H1 (cell line): ENCODE measurements around the gene GMPPA.

Experiments used
- CREB1 ChIP-seq: IDR thresholded peaks from 2 replicates; pipeline ENCODE4 v1.6.1; 2012; ENCODE audit warnings: inconsistent platforms
- EZH2 ChIP-seq: fragments of 200-600 bp; sonication (generic); IDR thresholded peaks from 2 replicates; pipeline ENCODE4 v1.7.1; 2012; ENCODE audit warnings: low read depth, mild to moderate bottlenecking, moderate library complexity, low read length, inconsistent platforms; ENCODE audit not compliant: severe bottlenecking
- FOSL1 ChIP-seq: IDR thresholded peaks from 2 replicates; pipeline ENCODE4 v1.6.1; 2011; ENCODE audit warnings: mild to moderate bottlenecking, low read depth, low read length, moderate library complexity; ENCODE audit not compliant: insufficient read depth
- GTF2F1 ChIP-seq: IDR thresholded peaks from 2 replicates; pipeline ENCODE4 v1.6.1; 2012; ENCODE audit warnings: low read depth, low read length, improper control_type of control experiment, borderline replicate concordance
- SRF ChIP-seq: IDR thresholded peaks from 2 replicates; pipeline ENCODE4 v1.6.1; 2011; ENCODE audit warnings: mild to moderate bottlenecking, low read depth, low read length, moderate library complexity
- TEAD4 ChIP-seq: IDR thresholded peaks from 2 replicates; pipeline ENCODE4 v1.6.1; 2012; ENCODE audit warnings: low read depth, low read length, inconsistent platforms, mixed read lengths
- TF ChIP-seq, protein P1 (sequence below), 3 experiments: IDR thresholded peaks; 1 replicate in 2 of 3; 2 replicates in 1 of 3; pipeline versions ENCODE4 v1.5.1 to v1.6.1; 2011; ENCODE audit warnings: low read length in 3 of 3, mild to moderate bottlenecking in 3 of 3, inconsistent platforms in 2 of 3, low read depth in 1 of 3, moderate library complexity in 1 of 3; ENCODE audit not compliant: insufficient read depth in 1 of 3; ENCODE audit errors: control extremely low read depth in 1 of 3

DNA sequence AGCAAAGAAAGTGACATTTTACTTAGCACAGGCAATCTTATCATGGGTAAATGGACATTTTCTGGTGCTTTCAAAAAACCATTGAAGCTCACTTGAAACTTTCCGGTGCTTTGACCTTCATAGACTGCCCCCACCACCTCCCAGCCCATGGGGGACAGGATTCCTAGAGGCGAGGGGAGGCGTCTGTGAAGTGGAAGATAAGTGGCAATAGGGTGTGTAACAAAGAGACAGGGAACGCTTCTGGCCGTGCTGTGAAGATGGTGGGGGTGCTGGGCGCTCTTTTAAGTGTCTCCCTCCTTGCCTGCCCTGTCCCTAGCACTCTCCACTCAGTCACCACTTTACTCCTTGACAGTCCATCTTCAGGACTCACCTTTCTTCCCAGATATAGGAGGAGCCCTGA lies 23.4 kb upstream of the GMPPA start:
- no peak for TF ChIP-seq GTF2F1
- TF ChIP-seq CREB1, result no peak
- TF ChIP-seq FOSL1, result no peak
- TF ChIP-seq, protein P1, sequence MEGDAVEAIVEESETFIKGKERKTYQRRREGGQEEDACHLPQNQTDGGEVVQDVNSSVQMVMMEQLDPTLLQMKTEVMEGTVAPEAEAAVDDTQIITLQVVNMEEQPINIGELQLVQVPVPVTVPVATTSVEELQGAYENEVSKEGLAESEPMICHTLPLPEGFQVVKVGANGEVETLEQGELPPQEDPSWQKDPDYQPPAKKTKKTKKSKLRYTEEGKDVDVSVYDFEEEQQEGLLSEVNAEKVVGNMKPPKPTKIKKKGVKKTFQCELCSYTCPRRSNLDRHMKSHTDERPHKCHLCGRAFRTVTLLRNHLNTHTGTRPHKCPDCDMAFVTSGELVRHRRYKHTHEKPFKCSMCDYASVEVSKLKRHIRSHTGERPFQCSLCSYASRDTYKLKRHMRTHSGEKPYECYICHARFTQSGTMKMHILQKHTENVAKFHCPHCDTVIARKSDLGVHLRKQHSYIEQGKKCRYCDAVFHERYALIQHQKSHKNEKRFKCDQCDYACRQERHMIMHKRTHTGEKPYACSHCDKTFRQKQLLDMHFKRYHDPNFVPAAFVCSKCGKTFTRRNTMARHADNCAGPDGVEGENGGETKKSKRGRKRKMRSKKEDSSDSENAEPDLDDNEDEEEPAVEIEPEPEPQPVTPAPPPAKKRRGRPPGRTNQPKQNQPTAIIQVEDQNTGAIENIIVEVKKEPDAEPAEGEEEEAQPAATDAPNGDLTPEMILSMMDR (IDR thresholded peaks at IDR 0.05; ENCODE audit: control extremely low read depth in 1 of 3, insufficient read depth in 1 of 3, low read depth in 1 of 3, low read length in 3 of 3), result no peak
- TF ChIP-seq SRF, result no peak
- TF ChIP-seq TEAD4, result no peak
- TF ChIP-seq EZH2, result no peak
